Natural killer cell (primary cell): ENCODE results near the gene RSRC2. TPM values are rescaled to one million over a fixed set of nuclear protein-coding genes. Genes with fewer than 3 reads are reported as not detected.
"Not testable (repeated sequence)": the region's sequence is repeated elsewhere in the genome, so short reads cannot be mapped to it uniquely, and the experiment has no call there.

Experiments used
- ATAC-seq, 3 donors: fragments of 150-1000 bp in 2 of 3; fragments of 200-7000 bp in 1 of 3; cut with Tn5 transposase; 1 replicate in 1 of 3; 2 replicates in 2 of 3; pipeline ENCODE4 v1.10.0; 2021; ENCODE audit warnings: mild to moderate bottlenecking in 2 of 3, moderate library complexity in 2 of 3
- DNase-seq, 2 donors: peaks; one replicate each; pipeline versions ENCODE4 v3.0.0 to v3.0.0-alpha.2; 2013 to 2021; ENCODE audit warnings: mixed read lengths in 1 of 2
- H3K27ac ChIP-seq: one replicate; pipeline ENCODE4 v1.5.1; 2013; ENCODE audit warnings: mild to moderate bottlenecking, low read length
- H3K27me3 ChIP-seq: one replicate; pipeline ENCODE4 v1.6.1; 2013; ENCODE audit warnings: low read length; ENCODE audit not compliant: control insufficient read depth, insufficient read depth
- H3K36me3 ChIP-seq: one replicate; pipeline ENCODE4 v1.6.1; 2013; ENCODE audit warnings: low read length; ENCODE audit not compliant: control insufficient read depth, insufficient read depth
- H3K4me1 ChIP-seq: one replicate; pipeline ENCODE4 v1.6.1; 2013; ENCODE audit warnings: low read length; ENCODE audit not compliant: control insufficient read depth, insufficient read depth
- H3K4me3 ChIP-seq: one replicate; pipeline ENCODE4 v1.5.1; 2013; ENCODE audit warnings: low read length
- H3K9me3 ChIP-seq: one replicate; pipeline ENCODE4 v1.6.1; 2013; ENCODE audit warnings: low read length; ENCODE audit not compliant: control insufficient read depth, insufficient read depth
- H3K27ac Mint-ChIP-seq, 2 donors: one replicate each; pipeline ENCODE4 v1.8.0; 2022; ENCODE audit warnings: mild to moderate bottlenecking in 2 of 2, mixed read lengths in 2 of 2, moderate library complexity in 1 of 2
- H3K27me3 Mint-ChIP-seq, 2 donors: one replicate each; pipeline ENCODE4 v1.8.0; 2022; ENCODE audit warnings: low read depth in 2 of 2, mixed read lengths in 2 of 2
- H3K36me3 Mint-ChIP-seq: one replicate; pipeline ENCODE4 v1.8.0; 2022; ENCODE audit warnings: mixed read lengths
- H3K4me1 Mint-ChIP-seq, 2 donors: one replicate each; pipeline ENCODE4 v1.8.0; 2022; ENCODE audit warnings: mixed read lengths in 2 of 2
- H3K4me3 Mint-ChIP-seq: one replicate; pipeline ENCODE4 v1.8.0; 2022; ENCODE audit warnings: mild to moderate bottlenecking, moderate library complexity, mixed read lengths
- H3K9me3 Mint-ChIP-seq, 2 donors: one replicate each; pipeline ENCODE4 v1.8.0; 2022; ENCODE audit warnings: mixed read lengths in 2 of 2
- WGBS: methylation state at CpG from one replicate; pipeline ENCODE4 v1.1.7; 2013; ENCODE audit warnings: missing lambda C conversion rate; ENCODE audit not compliant: insufficient coverage; 5-methylcytosine and 5-hydroxymethylcytosine counted together
- intact Hi-C: fragments of 100-400 bp; cut with micrococcal nuclease; formaldehyde crosslinking; loops from one replicate; pipeline ENCODE4 v1.14.2; 2022
- total RNA-seq, 4 donors: library from RNA; stranded (reverse); fragments of 120-200 nt in 1 of 4; gene quantifications; one replicate each; pipeline versions ENCODE4 v1.2.3 to v1.2.4, GENCODE V29; 2013 to 2022
- TF ChIP-seq, protein P1 (sequence below): fragments of 200-600 bp; IDR thresholded peaks from one replicate; pipeline ENCODE4 v1.8.0; 2022; ENCODE audit warnings: antibody characterized with exemption

The RSRC2 gene
- total RNA-seq, 3 donors from 2014 or later (not counting 1 experiment from before 2014, with no cell fraction given), result 252 to 310 (median 266) TPM

DNA sequence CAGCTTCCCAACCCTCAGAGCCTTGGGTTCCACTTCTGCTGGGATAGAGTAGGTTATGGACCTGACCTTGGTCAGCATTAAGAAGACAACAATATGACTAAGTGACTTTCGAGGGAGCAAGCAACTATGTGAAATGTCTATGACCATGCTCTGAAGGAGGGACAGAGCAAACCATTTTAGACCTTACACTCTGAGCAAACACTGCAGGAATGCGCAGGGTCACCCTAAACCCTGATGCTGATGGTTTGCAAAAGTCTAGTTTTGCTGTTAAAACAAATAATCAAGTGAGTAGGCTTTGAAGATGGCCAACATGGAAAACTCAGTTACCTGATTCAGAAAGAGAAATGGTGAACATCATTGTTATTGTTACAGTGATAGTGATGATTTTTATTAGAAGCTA lies 34.7 kb downstream of the RSRC2 start:
- Histone ChIP-seq H3K4me1 (no peaks in the 10 kb centered on the region), H3K36me3 (peaks cover 62% of the 10 kb centered on the region), H3K4me3 (no peak overlapping the region), H3K27me3 (no peaks in the 10 kb centered on the region), H3K27ac (no peak overlapping the region), H3K9me3 (no peaks in the 10 kb centered on the region)
- no peaks in the 10 kb centered on the region for H3K9me3 Mint-ChIP-seq
- H3K4me1 Mint-ChIP-seq, result peaks cover 7 to 21% of the 10 kb centered on the region in 2 donors
- no peak overlapping the region for H3K4me3 Mint-ChIP-seq
- H3K36me3 Mint-ChIP-seq, result peaks cover 23% of the 10 kb centered on the region
- H3K27ac Mint-ChIP-seq, result no peak overlapping the region
- TF ChIP-seq, protein P1, sequence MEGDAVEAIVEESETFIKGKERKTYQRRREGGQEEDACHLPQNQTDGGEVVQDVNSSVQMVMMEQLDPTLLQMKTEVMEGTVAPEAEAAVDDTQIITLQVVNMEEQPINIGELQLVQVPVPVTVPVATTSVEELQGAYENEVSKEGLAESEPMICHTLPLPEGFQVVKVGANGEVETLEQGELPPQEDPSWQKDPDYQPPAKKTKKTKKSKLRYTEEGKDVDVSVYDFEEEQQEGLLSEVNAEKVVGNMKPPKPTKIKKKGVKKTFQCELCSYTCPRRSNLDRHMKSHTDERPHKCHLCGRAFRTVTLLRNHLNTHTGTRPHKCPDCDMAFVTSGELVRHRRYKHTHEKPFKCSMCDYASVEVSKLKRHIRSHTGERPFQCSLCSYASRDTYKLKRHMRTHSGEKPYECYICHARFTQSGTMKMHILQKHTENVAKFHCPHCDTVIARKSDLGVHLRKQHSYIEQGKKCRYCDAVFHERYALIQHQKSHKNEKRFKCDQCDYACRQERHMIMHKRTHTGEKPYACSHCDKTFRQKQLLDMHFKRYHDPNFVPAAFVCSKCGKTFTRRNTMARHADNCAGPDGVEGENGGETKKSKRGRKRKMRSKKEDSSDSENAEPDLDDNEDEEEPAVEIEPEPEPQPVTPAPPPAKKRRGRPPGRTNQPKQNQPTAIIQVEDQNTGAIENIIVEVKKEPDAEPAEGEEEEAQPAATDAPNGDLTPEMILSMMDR, result no peak
- 93% methylated on average over 2 of the region's 2 CpGs for WGBS
- intact Hi-C loops, result no loop called here
- no peaks in the 10 kb centered on the region for H3K27me3 Mint-ChIP-seq
- no peak for DNase-seq
- no peak for ATAC-seq

DNA sequence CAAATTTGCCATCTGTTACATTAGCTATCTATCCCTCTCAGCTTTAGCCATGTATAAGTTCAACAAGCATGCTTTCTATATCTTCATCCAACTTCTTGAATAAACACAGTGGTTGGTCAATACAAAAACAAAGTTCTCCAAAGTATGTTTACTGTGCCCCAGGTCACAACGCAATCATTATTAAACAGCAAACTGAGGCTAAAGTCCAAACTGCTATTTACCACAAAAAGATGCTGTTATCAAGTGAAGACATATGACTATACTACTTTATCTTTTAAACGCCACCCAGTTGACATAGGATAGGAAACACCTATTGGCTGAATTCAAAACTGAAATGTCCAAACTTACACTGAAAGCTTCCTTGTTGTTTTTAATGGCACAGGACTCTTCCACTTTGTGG lies 37.7 kb downstream of the RSRC2 start:
- H3K9me3 Mint-ChIP-seq, result no peaks in the 10 kb centered on the region
- Histone ChIP-seq H3K27ac (no peak overlapping the region), H3K4me1 (no peaks in the 10 kb centered on the region)

DNA sequence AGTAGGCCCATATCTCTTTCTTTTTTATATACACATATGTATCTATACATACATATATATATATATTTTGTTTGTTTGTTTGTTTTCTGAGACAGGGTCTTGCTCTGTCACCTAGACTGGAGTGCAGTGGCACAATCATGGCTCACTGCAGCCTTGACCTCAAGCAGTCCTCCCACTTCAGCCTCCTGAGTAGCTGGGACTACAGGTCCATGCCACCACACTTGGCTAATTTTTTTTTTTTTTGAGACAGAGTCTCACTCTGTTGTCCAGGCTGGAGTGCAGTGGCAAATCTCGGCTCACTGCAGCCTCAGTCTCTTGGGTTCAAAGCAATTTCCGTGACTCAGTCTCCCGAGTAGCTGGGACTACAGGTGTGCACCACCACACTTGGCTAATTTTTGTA lies 38.9 kb downstream of the RSRC2 start:
- ATAC-seq, H3K27me3 Mint-ChIP-seq, H3K27me3 ChIP-seq, H3K4me3 Mint-ChIP-seq, H3K9me3 ChIP-seq, H3K4me3 ChIP-seq, H3K9me3 Mint-ChIP-seq, H3K4me1 ChIP-seq, H3K27ac ChIP-seq, DNase-seq, H3K27ac Mint-ChIP-seq, intact Hi-C loops: not testable (repeated sequence)
- Mint-ChIP-seq H3K4me1 (peaks cover 7 to 10% of the 10 kb centered on the region in 2 donors), H3K36me3 (peaks cover 30% of the 10 kb centered on the region)
- H3K36me3 ChIP-seq, result peaks cover 74% of the 10 kb centered on the region
- 96% methylated on average over 3 of the region's 3 CpGs for WGBS

More for the DNA sequence above, 37.7 kb downstream of the RSRC2 start:
- H3K27ac Mint-ChIP-seq, result no peak overlapping the region
- no peak for ATAC-seq
- Histone ChIP-seq H3K36me3 (peaks cover 67% of the 10 kb centered on the region), H3K4me3 (no peak overlapping the region), H3K27me3 (no peaks in the 10 kb centered on the region), H3K9me3 (no peaks in the 10 kb centered on the region)
- H3K36me3 Mint-ChIP-seq, result peaks cover 30% of the 10 kb centered on the region
- WGBS, result 100% methylated on average over 2 of the region's 2 CpGs
- TF ChIP-seq, protein P1, result no peak
- intact Hi-C loops, result no loop called here
- no peak for DNase-seq
- H3K27me3 Mint-ChIP-seq, result no peaks in the 10 kb centered on the region
- peaks cover 7 to 10% of the 10 kb centered on the region in 2 donors for H3K4me1 Mint-ChIP-seq
- H3K4me3 Mint-ChIP-seq, result no peak overlapping the region

- no peaks in the 10 kb centered on the region for H3K4me1 ChIP-seq
- H3K27ac Mint-ChIP-seq, result peak overlapping the region in 1 of 2 donors; percentile 41
- no peak for DNase-seq
- WGBS, result 95% methylated on average over 7 of the region's 7 CpGs
- TF ChIP-seq, protein P1, result no peak
- H3K27ac ChIP-seq, result no peak overlapping the region
- no peak for ATAC-seq
- no peak overlapping the region for H3K4me3 ChIP-seq
- H3K9me3 ChIP-seq, result no peaks in the 10 kb centered on the region
- peaks cover 30% of the 10 kb centered on the region for H3K36me3 Mint-ChIP-seq
- peaks cover 72% of the 10 kb centered on the region for H3K36me3 ChIP-seq
- H3K27me3 Mint-ChIP-seq, result no peaks in the 10 kb centered on the region
- intact Hi-C loops, result no loop called here
- H3K9me3 Mint-ChIP-seq, result no peaks in the 10 kb centered on the region
- no peaks in the 10 kb centered on the region for H3K27me3 ChIP-seq
- peaks cover 7 to 10% of the 10 kb centered on the region in 2 donors for H3K4me1 Mint-ChIP-seq
- no peak overlapping the region for H3K4me3 Mint-ChIP-seq
Measured at GRCh38 chr12:122486805-122487426, 39.8 kb downstream of the RSRC2 start.

DNA sequence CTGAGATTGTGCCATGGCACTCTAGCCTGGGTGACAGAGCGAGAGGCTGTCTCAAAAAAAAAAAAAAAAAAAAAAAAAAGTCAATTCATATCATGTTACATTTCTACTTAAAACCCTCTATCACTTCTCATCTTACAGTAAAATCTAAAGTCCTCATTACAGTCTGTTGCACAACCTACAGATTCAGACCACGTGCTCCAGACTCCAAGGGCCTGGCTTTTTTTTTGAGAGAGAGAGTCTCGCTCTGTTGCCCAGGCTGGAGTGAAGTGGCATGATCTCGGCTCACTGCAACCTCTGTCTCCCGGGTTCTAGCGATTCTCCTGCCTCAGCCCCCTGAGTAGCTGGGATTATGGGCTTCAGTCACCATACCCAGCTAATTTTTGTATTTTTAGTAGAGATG lies 40.4 kb downstream of the RSRC2 start:
- H3K9me3 ChIP-seq, H3K4me3 Mint-ChIP-seq, H3K27me3 ChIP-seq, H3K27ac Mint-ChIP-seq, H3K27ac ChIP-seq, H3K27me3 Mint-ChIP-seq, DNase-seq, intact Hi-C loops, ATAC-seq, H3K4me3 ChIP-seq, H3K4me1 ChIP-seq, H3K9me3 Mint-ChIP-seq: not testable (repeated sequence)
- 97% methylated on average over 6 of the region's 6 CpGs for WGBS
- peaks cover 7 to 10% of the 10 kb centered on the region in 2 donors for H3K4me1 Mint-ChIP-seq
- peaks cover 30% of the 10 kb centered on the region for H3K36me3 Mint-ChIP-seq
- peaks cover 72% of the 10 kb centered on the region for H3K36me3 ChIP-seq

DNA sequence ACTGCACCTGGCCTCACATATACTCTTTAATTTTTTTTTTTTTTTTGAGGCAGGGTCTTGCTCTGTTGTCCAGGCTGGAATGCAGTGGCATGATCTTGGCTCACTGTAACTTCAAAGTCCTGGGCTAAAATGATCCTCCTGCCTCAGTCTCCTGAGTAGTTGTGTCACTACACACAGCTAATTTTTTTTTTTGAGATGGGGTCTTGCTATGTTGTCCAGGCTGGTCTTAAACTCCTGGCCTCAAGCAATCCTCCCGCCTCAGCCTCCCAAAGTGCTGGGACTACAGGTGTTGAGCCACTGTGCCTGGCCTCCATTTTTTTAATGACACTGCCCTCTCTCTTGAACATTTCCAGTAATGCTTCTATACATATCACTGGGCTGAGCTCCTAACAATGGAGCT lies 42.4 kb downstream of the RSRC2 start:
- H3K9me3 Mint-ChIP-seq, H3K27me3 ChIP-seq, H3K9me3 ChIP-seq, H3K4me1 ChIP-seq, H3K27me3 Mint-ChIP-seq, DNase-seq, H3K27ac Mint-ChIP-seq, intact Hi-C loops, H3K4me3 Mint-ChIP-seq, ATAC-seq, H3K4me3 ChIP-seq, H3K27ac ChIP-seq: not testable (repeated sequence)
- peaks cover 74% of the 10 kb centered on the region for H3K36me3 ChIP-seq
- Mint-ChIP-seq H3K36me3 (peaks cover 16% of the 10 kb centered on the region), H3K4me1 (peaks cover 6 to 10% of the 10 kb centered on the region in 2 donors)
- 90% methylated on average over 1 of the region's 1 CpG for WGBS
